ENCODE data around the gene ZNF362. TPM values are rescaled to one million over a fixed set of nuclear protein-coding genes. Genes with fewer than 3 reads are reported as not detected.
A peak's percentile ranks its signal among the peaks of the same experiment; 100 is the strongest.

The ZNF362 gene
- total RNA-seq, 1 donor from 2014 or later = 14.6 TPM

GRCh38 chr1:33348676-33349080, 92.4 kb downstream of the ZNF362 start:
- DNase-seq (ENCODE audit: low spot score) = no peak
- H3K4me1 Mint-ChIP-seq (ENCODE audit: low read depth) = peaks cover 49% of the 10 kb centered on the region
- peaks cover 19% of the 10 kb centered on the region for H3K36me3 Mint-ChIP-seq (ENCODE audit: low read depth)

DNA sequence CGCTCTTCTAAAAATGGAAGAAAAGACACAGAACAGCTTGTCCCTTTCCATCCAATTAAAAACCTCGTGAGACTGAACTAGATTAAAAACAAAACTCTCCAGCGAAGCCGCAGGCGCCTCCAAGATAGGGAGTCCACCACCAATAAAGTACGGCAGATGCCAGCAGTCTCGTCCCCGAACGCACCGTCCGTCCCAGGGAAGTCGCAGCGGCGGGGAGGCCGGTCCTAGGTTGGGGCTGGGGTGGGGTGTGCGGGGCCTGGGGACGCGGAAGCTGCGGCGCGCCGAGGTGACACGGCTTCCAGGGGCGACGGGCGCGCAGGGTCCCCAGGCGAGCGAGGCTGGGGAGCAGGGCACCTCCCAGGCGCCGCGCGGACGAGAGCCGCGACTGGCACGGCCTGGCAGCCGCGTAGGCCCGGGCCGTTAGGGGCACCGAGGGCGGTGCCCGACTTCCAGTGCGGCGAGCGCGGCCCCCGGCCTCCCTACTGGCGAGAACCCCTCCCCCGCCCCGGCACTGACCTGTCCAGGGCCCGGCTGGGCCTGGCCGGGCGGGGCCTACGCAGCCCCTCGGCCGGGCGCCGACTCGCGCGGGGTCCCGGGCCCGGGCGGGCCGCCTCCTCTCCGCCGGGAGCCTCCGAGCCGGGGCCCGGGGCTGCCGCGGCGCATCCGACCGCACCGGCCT, 92.9 kb downstream of the ZNF362 start:
- H3K4me3 Mint-ChIP-seq = peak overlapping the region; percentile 89
- intact Hi-C loops (cut with micrococcal nuclease) = loop anchor here (1.0 to 2.0 kb wide), 2 partner anchors 82 to 92 kb away; partner anchors contain the start of genes PHC2 and ZNF362
- no peaks in the 10 kb centered on the region for H3K9me3 Mint-ChIP-seq
- DNase-seq (ENCODE audit: low spot score) = peak; percentile 37
- H3K36me3 Mint-ChIP-seq (ENCODE audit: low read depth) = peaks cover 19% of the 10 kb centered on the region
- H3K27ac Mint-ChIP-seq = peak overlapping the region; percentile 72
- peaks cover 44% of the 10 kb centered on the region for H3K4me1 Mint-ChIP-seq (ENCODE audit: low read depth)
- H3K27me3 Mint-ChIP-seq (ENCODE audit: insufficient read depth) = no peaks in the 10 kb centered on the region

More at GRCh38 chr1:33348676-33349080, 92.4 kb downstream of the ZNF362 start:
- no peaks in the 10 kb centered on the region for H3K9me3 Mint-ChIP-seq
- intact Hi-C loops (cut with micrococcal nuclease) = loop anchor here (1.0 to 2.0 kb wide), 2 partner anchors 83 to 92 kb away; partner anchors contain the start of genes PHC2 and ZNF362
- peak overlapping the region; percentile 89 for H3K4me3 Mint-ChIP-seq
- H3K27ac Mint-ChIP-seq = peak overlapping the region; percentile 72
- no peaks in the 10 kb centered on the region for H3K27me3 Mint-ChIP-seq (ENCODE audit: insufficient read depth)

- intact Hi-C loops (cut with micrococcal nuclease) = loop anchor here (1.0 to 2.0 kb wide), 7 partner anchors 17 to 223 kb away; partner anchors contain the start of genes PHC2, TRIM62, ZNF362 and ZSCAN20
- H3K36me3 Mint-ChIP-seq (ENCODE audit: low read depth) = peaks cover 17% of the 10 kb centered on the region
- DNase-seq (ENCODE audit: low spot score) = peak; percentile 80
Observed at GRCh38 chr1:33349778-33350610, 93.7 kb downstream of the ZNF362 start.

More at GRCh38 chr1:33349778-33350610, 93.7 kb downstream of the ZNF362 start:
- Mint-ChIP-seq H3K4me1 (ENCODE audit: low read depth) (peaks cover 42% of the 10 kb centered on the region), H3K27me3 (ENCODE audit: insufficient read depth) (peaks cover under 1% of the 10 kb centered on the region), H3K27ac (peak overlapping the region; percentile 91), H3K4me3 (peak overlapping the region; percentile 92), H3K9me3 (no peaks in the 10 kb centered on the region)

Other genes starting within 250 kb of the ZNF362 start
- gene AK2, start 219.6 kb upstream of the ZNF362 start, total RNA-seq = 387 and 400 TPM in 2 replicates
- 1.1 and 1.4 TPM in 2 replicates for gene AZIN2, start 175.3 kb upstream of the ZNF362 start, total RNA-seq
- 4.1 and 4.5 TPM in 2 replicates for gene TRIM62, start 74.4 kb upstream of the ZNF362 start, total RNA-seq
- gene A3GALT2, start 64.6 kb downstream of the ZNF362 start, total RNA-seq = not detected in 2 replicates
- gene PHC2, start 174.6 kb downstream of the ZNF362 start, total RNA-seq = 36.7 and 40.1 TPM in 2 replicates
- 2.5 and 2.8 TPM in 2 replicates for gene ZSCAN20, start 216.2 kb downstream of the ZNF362 start, total RNA-seq

Measured in activated T-helper 1 cell treated with anti-CD3 and anti-CD28 coated beads, Interleukin-12 subunit alpha, Interleukin-12 subunit beta, Interleukin-2, Interleukin-4 antibody, amounts not matched to agents 30 ng/mL and 10 ng/mL and 1 ng/mL, durations not matched to agents 14 hours and 24 hours and 36 hours (primary cell).